HEK293 (cell line): Measurements from ENCODE around the gene KCND2.

Source experiments
- CTCF ChIP-seq: fragments of 450-650 bp; formaldehyde crosslinking; IDR thresholded peaks from 2 replicates; pipeline ENCODE4 v1.5.1; 2016; ENCODE audit warnings: missing biosample characterization, missing genetic modification characterization
- HIC1 ChIP-seq: fragments of 450-650 bp; formaldehyde crosslinking; IDR thresholded peaks from 2 replicates; pipeline ENCODE4 v1.5.1; 2016; ENCODE audit warnings: missing biosample characterization, missing genetic modification characterization
- TCF7L2 ChIP-seq: IDR thresholded peaks from 2 replicates; pipeline ENCODE4 v1.6.1; 2011; ENCODE audit warnings: low read depth, mild to moderate bottlenecking, inconsistent platforms, low read length, moderate library complexity, borderline replicate concordance
- ZNF133 ChIP-seq: fragments of 450-650 bp; formaldehyde crosslinking; IDR thresholded peaks from 2 replicates; pipeline ENCODE4 v1.5.1; 2016; ENCODE audit warnings: missing biosample characterization, missing genetic modification characterization
- ZNF398 ChIP-seq: fragments of 450-650 bp; formaldehyde crosslinking; IDR thresholded peaks from 2 replicates; pipeline ENCODE4 v1.5.1; 2017; ENCODE audit warnings: missing biosample characterization, missing genetic modification characterization
- ZNF701 ChIP-seq: fragments of 450-650 bp; formaldehyde crosslinking; IDR thresholded peaks from 2 replicates; pipeline ENCODE4 v1.5.1; 2016; ENCODE audit warnings: missing biosample characterization, missing genetic modification characterization

- TF ChIP-seq CTCF (tag by site-specific recombination) (no peak), ZNF133 (tag by site-specific recombination) (no peak), TCF7L2 (no peak), HIC1 (tag by site-specific recombination) (no peak), ZNF701 (tag by site-specific recombination) (no peak), ZNF398 (no peak)
These were observed 16.5 kb upstream of the KCND2 start for GRCh38 chr7:120256344-120257070.
